ENCODE measurements around the gene AFF4.
"Not testable (repeated sequence)": the region's sequence is repeated elsewhere in the genome, so short reads cannot be mapped to it uniquely, and the experiment has no call there.

Gene AFF4

GRCh38 chr5:132956166-132956799 lies 7.2 kb downstream of the AFF4 start:
- not testable (repeated sequence) for DNase-seq (ENCODE audit: low read depth)

- DNase-seq (ENCODE audit: low read depth) = peak; percentile 23
Measured at GRCh38 chr5:132953710-132954109, 9.7 kb downstream of the AFF4 start.

DNA sequence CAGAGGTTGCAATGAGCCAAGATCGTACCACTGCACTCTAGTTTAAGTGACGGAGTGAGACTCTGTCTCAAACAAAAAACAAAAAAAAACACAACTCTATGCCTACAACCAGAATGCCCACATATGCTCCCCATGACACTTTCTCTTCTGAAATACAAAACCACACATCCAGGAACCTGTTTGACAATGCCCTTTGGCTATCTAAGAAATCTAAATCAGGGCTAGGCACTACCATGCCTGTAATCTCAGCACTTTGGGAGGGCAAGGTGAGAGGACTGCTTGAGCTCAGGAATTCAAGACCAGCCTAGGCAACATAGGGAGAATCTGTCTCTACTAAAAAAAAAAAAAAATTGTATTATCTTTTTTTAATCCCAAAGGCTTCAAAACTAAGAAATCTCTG lies 10.6 kb downstream of the AFF4 start:
- DNase-seq (ENCODE audit: low read depth) = no peak

GRCh38 chr5:132951897-132952296 lies 11.5 kb downstream of the AFF4 start:
- DNase-seq (ENCODE audit: low read depth) = no peak

- DNase-seq (ENCODE audit: low read depth) = no peak
Measured at GRCh38 chr5:132949136-132949535, 14.3 kb downstream of the AFF4 start.

- peak; percentile 53 for DNase-seq (ENCODE audit: low read depth)
Measured at GRCh38 chr5:132947671-132948070, 15.8 kb downstream of the AFF4 start.

DNA sequence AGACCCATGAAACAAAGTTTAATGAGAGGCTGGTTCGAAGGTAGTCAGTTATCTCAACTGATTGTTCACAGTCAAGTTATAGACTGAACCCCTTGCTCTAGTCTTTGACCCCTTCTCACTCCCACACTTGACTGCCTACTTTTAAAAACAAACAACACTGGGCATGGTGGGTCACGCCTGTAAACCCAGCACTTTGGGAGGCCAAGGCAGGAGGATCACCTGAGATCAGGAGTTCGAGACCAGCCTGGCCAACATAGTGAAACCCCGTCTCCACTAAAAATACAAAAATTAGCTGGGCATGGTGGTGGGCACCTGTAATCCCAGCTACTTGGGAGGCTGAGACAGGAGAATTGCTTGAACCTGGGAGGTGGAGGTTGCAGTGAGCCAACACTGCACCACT lies 18.1 kb downstream of the AFF4 start:
- not testable (repeated sequence) for DNase-seq (ENCODE audit: low read depth)

GRCh38 chr5:132943362-132944022 lies 19.9 kb downstream of the AFF4 start:
- peak; percentile 11 for DNase-seq (ENCODE audit: low read depth)

DNA sequence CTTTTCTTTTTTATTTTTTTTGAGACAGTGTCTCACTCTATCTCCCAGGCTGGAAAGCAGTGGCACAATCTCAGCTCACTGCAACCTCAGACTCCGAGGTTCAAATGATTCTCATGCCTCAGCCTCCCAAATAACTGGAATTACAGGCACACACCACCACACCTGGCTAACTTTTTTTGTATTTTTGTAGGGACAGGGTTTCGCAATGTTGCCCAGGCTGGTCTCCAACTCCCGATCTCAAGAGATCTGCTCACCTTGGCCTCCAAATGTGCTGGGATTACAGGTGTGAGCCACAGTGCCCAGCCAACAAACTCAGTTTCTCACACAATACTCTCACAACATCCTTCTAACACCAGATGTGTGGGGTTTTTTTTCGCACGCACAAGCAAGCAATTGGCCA lies 22.1 kb downstream of the AFF4 start:
- no peak for DNase-seq (ENCODE audit: low read depth)

DNA sequence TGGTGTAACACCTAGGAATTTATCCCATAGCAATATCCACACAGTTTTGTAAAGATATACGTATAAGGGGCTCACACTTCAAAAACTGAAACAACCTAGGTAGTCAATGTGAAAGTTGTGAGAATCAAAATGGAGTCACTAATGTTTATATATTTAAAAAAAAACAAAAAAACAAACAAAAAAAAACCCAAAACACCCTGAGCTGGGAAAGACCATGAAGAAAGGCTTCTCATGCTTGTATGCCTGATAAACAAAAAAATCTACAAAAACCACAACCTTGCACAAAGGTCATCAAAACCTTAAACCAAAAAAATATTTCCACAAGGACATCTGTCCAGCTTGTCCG lies 35.4 kb downstream of the AFF4 start:
- DNase-seq (ENCODE audit: low read depth) = no peak

GRCh38 chr5:132927355-132928061 lies 35.9 kb downstream of the AFF4 start:
- DNase-seq (ENCODE audit: low read depth) = no peak

DNA sequence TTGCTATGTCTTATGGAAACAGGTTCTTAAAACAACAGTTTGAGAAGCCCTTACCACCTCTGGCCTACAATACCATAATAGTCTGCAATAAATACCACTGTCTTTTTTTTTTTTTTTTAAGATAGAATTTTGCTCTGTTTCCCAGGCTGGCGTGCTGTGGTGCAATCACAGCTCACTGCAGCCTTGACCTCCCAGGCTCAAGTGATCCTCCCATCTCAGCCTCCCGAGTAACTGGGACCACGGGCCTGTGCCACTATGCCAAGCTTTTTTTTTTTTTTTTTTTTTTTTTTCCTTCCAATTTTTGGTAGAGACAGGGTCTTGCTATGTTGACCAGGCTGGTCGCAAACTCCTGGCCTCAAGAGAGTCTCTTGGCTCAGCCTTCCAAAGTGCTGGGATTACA lies 37.0 kb downstream of the AFF4 start:
- no peak for DNase-seq (ENCODE audit: low read depth)

- DNase-seq (ENCODE audit: low read depth) = no peak
Measured at GRCh38 chr5:132916086-132916485, 47.3 kb downstream of the AFF4 start.

GRCh38 chr5:132915681-132916080 lies 47.8 kb downstream of the AFF4 start:
- DNase-seq (ENCODE audit: low read depth) = peak; percentile 12

- no peak for DNase-seq (ENCODE audit: low read depth)
Measured at GRCh38 chr5:132909702-132910101, 53.7 kb downstream of the AFF4 start.

DNA sequence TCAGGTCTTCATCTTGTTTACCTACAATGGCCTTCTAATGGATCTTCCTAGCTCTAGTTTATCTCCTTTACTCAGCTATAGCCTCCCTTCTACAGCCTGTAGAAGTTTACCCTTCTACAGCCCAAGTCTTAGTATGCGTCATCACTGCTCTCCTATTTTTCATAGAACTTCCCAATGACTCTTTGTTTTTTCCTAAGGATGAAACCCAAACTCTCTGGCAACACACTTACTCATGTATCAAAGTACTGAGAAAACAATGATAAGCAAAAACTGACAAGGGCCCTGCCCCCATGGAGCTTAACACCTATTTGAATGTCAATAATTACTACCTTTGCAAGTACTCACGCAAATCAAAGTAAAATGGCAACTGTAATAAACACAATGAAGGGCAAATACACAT lies 56.3 kb downstream of the AFF4 start:
- DNase-seq (ENCODE audit: low read depth) = peak; percentile 35

GRCh38 chr5:132905938-132906337 lies 57.5 kb downstream of the AFF4 start:
- peak; percentile 87 for DNase-seq (ENCODE audit: low read depth)

DNA sequence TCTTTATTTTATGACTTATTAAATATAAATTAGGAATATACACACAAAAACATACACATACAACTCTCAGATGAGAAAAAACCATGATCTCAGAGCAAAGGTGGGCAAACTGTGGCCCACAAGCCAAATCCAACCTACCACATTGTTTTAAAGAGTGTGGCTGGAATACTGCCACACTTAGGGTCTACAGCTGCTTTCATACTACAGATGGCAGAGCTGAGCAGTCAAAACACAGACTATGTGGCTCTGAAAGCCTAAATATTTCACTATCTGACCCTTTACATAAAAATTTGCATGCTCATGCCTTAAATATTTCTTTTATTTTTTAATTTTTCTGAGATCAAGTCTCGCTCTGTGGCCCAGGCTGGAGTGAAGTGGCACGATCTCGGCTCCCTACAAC lies 61.7 kb downstream of the AFF4 start:
- DNase-seq (ENCODE audit: low read depth) = no peak

- no peak for DNase-seq (ENCODE audit: low read depth)
Measured at GRCh38 chr5:132901036-132901435, 62.4 kb downstream of the AFF4 start.

GRCh38 chr5:132898094-132898493 lies 65.3 kb downstream of the AFF4 start:
- DNase-seq (ENCODE audit: low read depth) = peak; percentile 36

DNA sequence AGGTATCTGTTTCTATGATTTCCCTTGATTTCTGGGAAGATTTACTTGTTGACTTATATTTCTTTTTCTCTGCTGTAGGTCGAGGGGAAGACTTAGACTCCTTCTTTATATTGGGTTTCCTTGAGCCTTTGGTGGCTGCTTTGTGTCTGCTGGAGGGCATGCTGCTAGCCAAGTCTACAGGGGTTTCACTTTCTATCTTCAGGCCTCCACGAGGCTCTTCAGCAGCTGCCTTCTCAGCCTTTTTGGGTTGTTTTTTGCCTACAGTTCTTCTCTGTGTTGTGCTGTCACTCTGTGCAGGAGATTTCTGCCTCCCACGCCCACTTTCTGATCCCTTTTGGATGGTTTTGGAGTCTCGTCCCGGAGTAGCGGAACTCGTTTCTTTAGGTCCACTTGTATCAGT lies 66.7 kb downstream of the AFF4 start:
- DNase-seq (ENCODE audit: low read depth) = no peak

DNA sequence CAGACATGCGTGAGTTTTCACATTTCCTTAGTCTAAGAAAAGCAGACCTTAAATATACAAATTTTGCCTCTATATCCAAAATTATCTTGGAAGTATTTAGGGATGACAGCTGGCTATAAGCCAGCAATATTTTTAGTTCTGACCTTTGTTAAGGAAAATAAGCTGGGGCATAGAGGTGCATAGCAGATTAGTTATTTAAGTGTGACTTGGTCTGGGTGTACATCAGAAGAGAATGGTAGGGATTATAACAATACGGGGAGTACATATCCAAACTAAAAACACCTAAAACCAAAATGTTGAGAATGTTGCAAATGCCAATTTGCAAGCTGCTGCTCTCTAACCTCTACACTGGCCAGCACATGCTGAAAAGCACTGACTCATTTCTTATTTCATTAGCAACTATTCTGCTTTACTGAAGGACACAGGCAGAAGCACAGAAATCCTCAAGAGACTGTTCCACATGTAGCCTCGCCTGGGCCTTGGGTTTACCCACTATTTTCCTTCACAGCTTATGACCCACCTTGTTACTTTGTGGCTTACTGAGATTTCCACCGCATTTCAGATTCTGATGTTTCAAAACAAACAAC lies 67.6 kb downstream of the AFF4 start:
- DNase-seq (ENCODE audit: low read depth) = no peak

- DNase-seq (ENCODE audit: low read depth) = no peak
Measured at GRCh38 chr5:132890817-132891216, 72.6 kb downstream of the AFF4 start.

Measured in amniotic epithelial cell (primary cell).